Kidney (tissue), 22 donors: Measurements from ENCODE around the gene USP49. TPM values are rescaled to one million over a fixed set of nuclear protein-coding genes. Genes with fewer than 3 reads are reported as not detected.
"Not testable (repeated sequence)": the region's sequence is repeated elsewhere in the genome, so short reads cannot be mapped to it uniquely, and the experiment has no call there.

Experiments used
- DNase-seq, 5 donors: peaks; one replicate each; pipeline ENCODE4 v3.0.0-alpha.2; 2013 to 2020
- FAIRE-seq: peaks from 2 replicates; lab custom pipeline; 2012; peaks lifted over from hg19 to GRCh38; lab: Jason Lieb, UNC
- H3K27ac ChIP-seq, 2 donors: one replicate each; pipeline ENCODE4 v1.7.0; 2013; ENCODE audit warnings: low read depth in 2 of 2, low read length in 2 of 2, inconsistent platforms in 1 of 2
- H3K27me3 ChIP-seq: one replicate; pipeline ENCODE4 v1.7.1; 2013; ENCODE audit warnings: low read length, inconsistent platforms; ENCODE audit not compliant: control insufficient read depth, insufficient read depth
- H3K36me3 ChIP-seq, 3 donors: one replicate each; pipeline versions ENCODE4 v1.7.0 to v1.7.1; 2013; ENCODE audit warnings: low read length in 3 of 3, control low read depth in 1 of 3, inconsistent platforms in 1 of 3; ENCODE audit not compliant: insufficient read depth in 3 of 3, control insufficient read depth in 2 of 3
- H3K4me1 ChIP-seq, 3 donors: one replicate each; pipeline versions ENCODE4 v1.7.0 to v1.7.1; 2013; ENCODE audit warnings: low read length in 3 of 3, inconsistent platforms in 1 of 3, low read depth in 1 of 3; ENCODE audit not compliant: control insufficient read depth in 2 of 3, insufficient read depth in 2 of 3
- H3K4me3 ChIP-seq, 3 donors: one replicate each; pipeline versions ENCODE4 v1.7.0 to v1.8.1; 2013; ENCODE audit warnings: low read length in 3 of 3, control low read depth in 1 of 3, inconsistent platforms in 1 of 3
- H3K9ac ChIP-seq, 3 donors: one replicate each; pipeline versions ENCODE4 v1.7.0 to v1.7.1; 2013; ENCODE audit warnings: low read length in 3 of 3, control low read depth in 1 of 3, inconsistent platforms in 1 of 3
- H3K9me3 ChIP-seq, 3 donors: one replicate each; pipeline versions ENCODE4 v1.7.0 to v1.7.1; 2013; ENCODE audit warnings: low read length in 3 of 3, control low read depth in 1 of 3, inconsistent platforms in 1 of 3; ENCODE audit not compliant: control insufficient read depth in 2 of 3, insufficient read depth in 1 of 3
- CTCF ChIP-seq: IDR thresholded peaks from 3 replicates; pipeline ENCODE4 v1.5.1; 2012; ENCODE audit warnings: mild to moderate bottlenecking, moderate library complexity, borderline replicate concordance; ENCODE audit not compliant: insufficient read depth; ENCODE audit errors: extremely low read depth
- intact Hi-C: fragments of 100-400 bp; cut with DNase I; formaldehyde crosslinking; loops from one replicate; pipeline ENCODE4 v1.11.1; 2022
- long read RNA-seq, 10 donors: library from polyadenylated mRNA in 1 of 10; unstranded in 1 of 10; transcript quantifications; one replicate each; pipeline ENCODE4 v2.0.0 and lab custom pipeline, GENCODE V29; 2021 to 2026
- polyA plus RNA-seq: library from polyadenylated mRNA; stranded (reverse); fragments of 350-450 nt; fragmentation: Illumina TruSeq; extraction: RNeasy Lipid Tissue Mini Kit (QIAGEN cat#74804); gene quantifications from one replicate; pipeline ENCODE4 v1.2.3, GENCODE V29; 2014; ENCODE audit warnings: low read depth, low replicate concordance; ENCODE audit not compliant: insufficient read depth
- total RNA-seq: library from RNA; stranded (reverse); fragmentation: NEBNext Ultra II Directional; extraction: Animal tissue kit (Norgen Biotek cat#: 25700); gene quantifications from one replicate; pipeline ENCODE4 v1.2.1, GENCODE V29; 2021
- donor health status: control.
- donor health status: control.
- donor health status: control.
- donor health status: control.
- donor health status: control.
- donor health status: DM: yes; HTN: yes; CAD: no.
- donor health status: Normal renal cell carcinoma (clear cell type).

The USP49 gene
- total RNA-seq (3.4 TPM), polyA plus RNA-seq (1.1 TPM)
- long read RNA-seq, donor 1, partial matches to known transcripts: 0 of 1 reads
- long read RNA-seq, donor 1, other reads (novel, unspliced or antisense): 0 of 1 reads
- long read RNA-seq, donor 2: 0 reads
- long read RNA-seq, donor 3: 0 reads
- long read RNA-seq, donor 4: 0 reads
- long read RNA-seq, donor 5: 0 reads
- long read RNA-seq, donor 6: 0 reads
- long read RNA-seq, donor 7, partial matches to known transcripts: 1 of 1 reads
- long read RNA-seq, donor 7, other reads (novel, unspliced or antisense): 0 of 1 reads
- long read RNA-seq, donor 8: 0 reads
- long read RNA-seq, donor 9, partial matches to known transcripts: 0 of 1 reads
- long read RNA-seq, donor 9, other reads (novel, unspliced or antisense): 0 of 1 reads
- long read RNA-seq, donor 10: 0 reads

GRCh38 chr6:41895300-41896233 is at the start of gene USP49:
USP49 (minus strand) TSS chr6:41895375; CDS start chr6:41806983, 88,392 bp downstream.
- Histone ChIP-seq H3K27ac (peak within 1 kb of the TSS; percentile 45 to 77), H3K4me3 (peak within 1 kb of the TSS; percentile 79 to 85 (median 82)), H3K4me1 (peaks cover 3 to 13% (median 4%) of the 10 kb centered on the region in 3 donors), H3K9me3 (no peaks in the 10 kb centered on the region), H3K27me3 (no peaks in the 10 kb centered on the region), H3K9ac (peak within 1 kb of the TSS; percentile 65 to 80 (median 71)), H3K36me3 (peaks cover 0 to 3% (median 0%) of the 10 kb centered on the region in 3 donors)
- DNase-seq: peak; percentile 96 to 97 (median 96)
- no peak for TF ChIP-seq CTCF
- intact Hi-C loops: no loop called here
- FAIRE-seq: no peak

GRCh38 chr6:41943456-41943855 is 48.3 kb upstream of the USP49 start:
- intact Hi-C loops: no loop called here
- FAIRE-seq (no peak), DNase-seq (no peak)
- Histone ChIP-seq H3K27ac (no peak overlapping the region), H3K9ac (no peak overlapping the region), H3K36me3 (no peaks in the 10 kb centered on the region), H3K27me3 (no peaks in the 10 kb centered on the region), H3K4me3 (no peak overlapping the region), H3K9me3 (no peaks in the 10 kb centered on the region), H3K4me1 (peaks cover 8 to 22% (median 9%) of the 10 kb centered on the region in 3 donors)
- no peak for TF ChIP-seq CTCF

- intact Hi-C loops, H3K27me3 ChIP-seq, H3K27ac ChIP-seq, FAIRE-seq, H3K9me3 ChIP-seq, DNase-seq, H3K4me3 ChIP-seq, H3K36me3 ChIP-seq, H3K9ac ChIP-seq: not testable (repeated sequence)
- H3K4me1 ChIP-seq: peaks cover 8 to 24% (median 9%) of the 10 kb centered on the region in 3 donors
These were observed 47.7 kb upstream of the USP49 start for GRCh38 chr6:41942882-41943281.
